Astrocyte of the spinal cord (primary cell): ENCODE data around the gene SNX25.

Experiments
- DNase-seq: peaks from one replicate; pipeline ENCODE4 v3.0.0; 2011; ENCODE audit warnings: low read depth, low spot score
- H3K4me3 ChIP-seq: 2 replicates; pipeline ENCODE4 v1.5.1; 2011; ENCODE audit warnings: low read depth, mild to moderate bottlenecking, low read length, moderate library complexity
- in situ Hi-C: cut with HindIII; loops from 2 replicates; pipeline ENCODE4 v1.10.0; 2017; ENCODE audit warnings: low sequenced_read_pairs
- TF ChIP-seq, protein P1 (sequence below): IDR thresholded peaks from 2 replicates; pipeline ENCODE4 v1.5.1; 2012; ENCODE audit warnings: low read depth, mild to moderate bottlenecking, low read length, inconsistent platforms

SNX25 gene

DNA sequence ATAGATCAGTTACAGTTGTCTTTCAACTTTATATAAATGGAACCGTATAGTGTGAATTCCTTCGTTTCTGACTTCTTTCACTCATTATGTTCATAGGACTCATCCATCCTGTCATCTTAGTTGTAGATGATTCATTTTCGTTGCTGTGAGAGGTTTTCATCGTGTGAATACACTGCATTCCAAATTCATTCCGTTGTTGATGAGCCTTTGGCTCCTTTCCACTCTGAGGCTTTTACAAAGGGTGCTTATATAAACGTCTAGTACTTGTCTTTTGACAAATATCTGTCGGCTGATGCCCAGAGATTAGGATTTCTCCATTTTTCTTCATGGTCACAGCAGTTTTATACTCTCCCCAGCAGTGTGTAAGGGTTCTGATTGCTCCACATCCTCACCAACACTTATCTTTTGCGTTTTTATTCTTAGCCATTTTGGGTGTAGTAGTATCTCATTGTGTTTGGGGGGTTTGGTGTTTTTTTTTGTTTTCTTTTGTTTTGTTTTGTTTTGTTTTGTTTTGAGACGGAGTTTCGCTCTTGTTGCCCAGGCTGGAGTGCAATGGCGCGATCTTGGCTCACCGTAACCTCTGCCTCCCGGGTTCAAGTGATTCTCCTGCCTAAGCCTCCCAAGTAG, 137.7 kb downstream of the SNX25 start:
- TF ChIP-seq, protein P1, sequence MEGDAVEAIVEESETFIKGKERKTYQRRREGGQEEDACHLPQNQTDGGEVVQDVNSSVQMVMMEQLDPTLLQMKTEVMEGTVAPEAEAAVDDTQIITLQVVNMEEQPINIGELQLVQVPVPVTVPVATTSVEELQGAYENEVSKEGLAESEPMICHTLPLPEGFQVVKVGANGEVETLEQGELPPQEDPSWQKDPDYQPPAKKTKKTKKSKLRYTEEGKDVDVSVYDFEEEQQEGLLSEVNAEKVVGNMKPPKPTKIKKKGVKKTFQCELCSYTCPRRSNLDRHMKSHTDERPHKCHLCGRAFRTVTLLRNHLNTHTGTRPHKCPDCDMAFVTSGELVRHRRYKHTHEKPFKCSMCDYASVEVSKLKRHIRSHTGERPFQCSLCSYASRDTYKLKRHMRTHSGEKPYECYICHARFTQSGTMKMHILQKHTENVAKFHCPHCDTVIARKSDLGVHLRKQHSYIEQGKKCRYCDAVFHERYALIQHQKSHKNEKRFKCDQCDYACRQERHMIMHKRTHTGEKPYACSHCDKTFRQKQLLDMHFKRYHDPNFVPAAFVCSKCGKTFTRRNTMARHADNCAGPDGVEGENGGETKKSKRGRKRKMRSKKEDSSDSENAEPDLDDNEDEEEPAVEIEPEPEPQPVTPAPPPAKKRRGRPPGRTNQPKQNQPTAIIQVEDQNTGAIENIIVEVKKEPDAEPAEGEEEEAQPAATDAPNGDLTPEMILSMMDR: no peak
- peak; percentile 35 for DNase-seq
- no peak overlapping the region for H3K4me3 ChIP-seq
- in situ Hi-C loops: no loop called here

DNA sequence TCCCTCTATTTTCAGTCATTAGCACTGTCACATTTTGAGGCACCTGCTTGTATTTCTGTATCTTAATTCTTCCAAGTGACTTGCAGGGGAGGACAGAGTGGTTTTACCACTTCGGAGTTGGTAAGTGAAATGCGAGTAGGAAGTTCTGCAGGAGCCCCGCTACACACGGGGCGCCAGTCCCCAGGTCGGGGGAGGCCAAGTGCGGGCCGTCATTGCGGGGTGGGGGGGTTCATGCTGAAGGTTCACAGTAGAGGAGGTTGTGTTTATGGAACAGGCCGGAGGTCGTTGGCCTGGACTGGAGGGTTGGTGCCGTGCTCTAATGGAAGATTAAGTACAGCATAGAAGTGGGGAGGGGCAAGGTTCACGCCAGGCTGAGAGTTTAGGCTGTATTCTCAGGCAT, 142.3 kb downstream of the SNX25 start:
- in situ Hi-C loops: no loop called here
- no peak overlapping the region for H3K4me3 ChIP-seq
- TF ChIP-seq, protein P1: no peak
- DNase-seq: no peak

DNA sequence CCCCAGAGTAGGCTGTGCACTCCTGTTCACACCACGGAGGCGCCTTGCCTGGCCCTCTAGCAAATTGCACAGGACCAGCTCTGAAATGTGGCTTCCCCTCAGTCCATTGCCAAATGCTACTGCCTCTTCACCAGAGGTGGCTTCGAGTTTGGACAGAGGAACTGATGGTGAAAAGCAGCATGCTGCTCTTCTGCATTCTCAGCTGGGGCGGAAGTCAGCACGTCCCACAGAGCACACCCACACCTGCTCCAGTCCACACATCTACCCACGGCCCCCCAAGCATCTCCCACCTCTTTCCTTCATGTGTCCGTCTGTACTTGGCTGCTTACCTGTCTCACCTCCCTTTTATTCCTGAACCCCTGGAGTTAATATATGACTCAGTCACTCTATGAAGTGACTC, 142.8 kb downstream of the SNX25 start:
- in situ Hi-C loops: no loop called here
- TF ChIP-seq, protein P1: no peak
- H3K4me3 ChIP-seq: no peak overlapping the region
- no peak for DNase-seq

DNA sequence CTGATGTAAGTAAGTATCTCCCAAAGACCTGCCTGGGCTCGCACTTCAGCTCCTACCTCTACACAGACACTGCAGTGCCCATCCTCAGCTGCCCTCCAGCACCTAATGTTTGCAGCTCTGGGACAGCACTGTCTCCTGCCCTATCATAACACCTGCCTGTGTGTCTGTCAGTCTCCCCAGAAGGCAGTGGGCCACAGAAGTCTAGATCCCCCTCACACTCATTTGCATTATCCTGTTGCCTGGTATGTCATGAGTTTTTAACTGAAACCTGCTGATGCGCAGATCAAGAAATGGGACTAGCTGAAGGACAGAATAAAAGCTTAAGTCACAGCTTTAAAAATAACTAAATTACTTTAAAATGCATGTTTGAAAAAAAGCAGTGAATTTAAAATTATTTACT, 143.3 kb downstream of the SNX25 start:
- DNase-seq: no peak
- no peak overlapping the region for H3K4me3 ChIP-seq
- TF ChIP-seq, protein P1: no peak
- in situ Hi-C loops: no loop called here

DNA sequence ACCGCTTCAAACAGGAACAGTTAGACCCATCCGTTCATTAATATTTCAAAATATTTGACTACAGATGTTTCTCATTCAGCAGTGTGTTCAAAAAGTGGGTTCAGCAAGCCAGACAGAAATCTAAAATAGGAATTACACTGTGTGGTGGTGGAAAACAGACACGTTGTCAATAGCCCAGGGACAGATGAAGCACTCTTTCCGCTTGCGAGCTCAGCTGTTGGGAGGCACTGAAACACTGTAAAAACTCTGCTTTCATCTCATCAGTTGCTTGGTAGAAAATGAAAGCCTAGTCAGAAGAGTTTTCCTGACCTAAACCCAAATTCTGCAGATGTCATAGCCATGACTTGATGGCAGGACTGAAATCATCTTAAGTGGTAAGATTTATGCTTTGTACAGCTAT, 147.8 kb downstream of the SNX25 start:
- DNase-seq: no peak
- in situ Hi-C loops: no loop called here
- TF ChIP-seq, protein P1: no peak
- no peak overlapping the region for H3K4me3 ChIP-seq

DNA sequence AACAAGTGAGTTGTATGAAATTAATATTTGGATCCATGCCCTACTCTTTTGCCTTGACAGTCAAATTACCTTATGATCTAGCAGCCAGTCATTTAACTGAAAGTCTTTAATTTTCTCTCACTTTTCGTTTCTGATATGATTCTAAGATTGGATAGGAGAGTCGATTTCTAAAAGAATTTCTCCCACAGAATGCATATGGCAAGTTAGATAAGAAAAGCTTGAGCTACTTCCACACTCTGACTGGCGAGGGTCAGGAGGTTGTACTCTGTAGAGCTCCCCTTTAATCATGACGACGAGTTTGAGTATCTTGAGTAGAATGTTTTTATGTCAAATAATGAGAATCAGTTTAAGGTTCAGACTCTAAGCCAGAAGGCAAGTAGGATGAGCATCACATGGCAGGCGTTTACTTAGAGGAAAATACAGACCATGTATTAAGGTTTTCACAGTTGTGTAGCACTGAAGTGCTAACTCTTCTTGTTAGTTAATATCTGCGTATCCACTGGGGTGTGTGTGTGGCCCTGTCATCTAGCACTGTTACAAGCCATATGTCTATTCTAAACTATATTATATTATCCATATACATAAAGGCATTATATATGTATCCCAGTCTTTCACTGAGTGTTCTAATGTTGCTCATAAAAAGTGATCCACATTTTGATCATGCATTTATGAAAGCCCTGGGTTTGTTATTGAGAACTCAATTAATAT, 148.5 kb downstream of the SNX25 start:
- H3K4me3 ChIP-seq: no peak overlapping the region
- in situ Hi-C loops: no loop called here
- TF ChIP-seq, protein P1: no peak
- DNase-seq: no peak
